Astrocyte of the cerebellum (primary cell): ENCODE results near the gene VWA8.

Experiments used
- DNase-seq: peaks from one replicate; pipeline ENCODE4 v3.0.0-alpha.2; 2011; ENCODE audit warnings: low read depth
- H3K4me3 ChIP-seq: 2 replicates; pipeline ENCODE4 v1.5.1; 2011; ENCODE audit warnings: mild to moderate bottlenecking, low read depth, low read length, moderate library complexity
- in situ Hi-C: cut with HindIII; loops from 2 replicates; pipeline ENCODE4 v1.10.0; 2017; ENCODE audit warnings: low sequenced_read_pairs
- TF ChIP-seq, protein P1 (sequence below): IDR thresholded peaks from 2 replicates; pipeline ENCODE4 v1.5.1; 2012; ENCODE audit warnings: low read length, low read depth, moderate library complexity, mild to moderate bottlenecking; ENCODE audit errors: missing control alignments

The VWA8 gene

DNA sequence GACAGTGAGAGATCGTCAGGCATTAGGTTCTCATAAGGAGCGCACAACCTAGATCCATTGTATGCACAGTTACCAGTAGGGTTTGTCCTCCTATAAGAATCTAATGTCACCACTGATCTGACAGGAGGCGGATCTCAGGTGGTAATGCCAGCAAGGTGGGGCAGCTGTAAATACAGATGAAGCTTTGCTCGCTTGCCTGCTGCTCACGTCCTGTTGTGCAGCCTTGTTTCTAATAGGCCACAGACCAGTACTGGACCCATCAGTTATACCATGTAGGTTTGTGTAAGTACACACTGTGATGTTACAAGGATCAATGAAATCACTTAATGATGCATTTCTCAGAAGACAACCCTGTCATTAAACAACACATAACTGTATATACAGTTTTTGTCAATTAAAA, 23.5 kb downstream of the VWA8 start:
- no peak overlapping the region for H3K4me3 ChIP-seq
- in situ Hi-C loops, result no loop called here
- TF ChIP-seq, protein P1, sequence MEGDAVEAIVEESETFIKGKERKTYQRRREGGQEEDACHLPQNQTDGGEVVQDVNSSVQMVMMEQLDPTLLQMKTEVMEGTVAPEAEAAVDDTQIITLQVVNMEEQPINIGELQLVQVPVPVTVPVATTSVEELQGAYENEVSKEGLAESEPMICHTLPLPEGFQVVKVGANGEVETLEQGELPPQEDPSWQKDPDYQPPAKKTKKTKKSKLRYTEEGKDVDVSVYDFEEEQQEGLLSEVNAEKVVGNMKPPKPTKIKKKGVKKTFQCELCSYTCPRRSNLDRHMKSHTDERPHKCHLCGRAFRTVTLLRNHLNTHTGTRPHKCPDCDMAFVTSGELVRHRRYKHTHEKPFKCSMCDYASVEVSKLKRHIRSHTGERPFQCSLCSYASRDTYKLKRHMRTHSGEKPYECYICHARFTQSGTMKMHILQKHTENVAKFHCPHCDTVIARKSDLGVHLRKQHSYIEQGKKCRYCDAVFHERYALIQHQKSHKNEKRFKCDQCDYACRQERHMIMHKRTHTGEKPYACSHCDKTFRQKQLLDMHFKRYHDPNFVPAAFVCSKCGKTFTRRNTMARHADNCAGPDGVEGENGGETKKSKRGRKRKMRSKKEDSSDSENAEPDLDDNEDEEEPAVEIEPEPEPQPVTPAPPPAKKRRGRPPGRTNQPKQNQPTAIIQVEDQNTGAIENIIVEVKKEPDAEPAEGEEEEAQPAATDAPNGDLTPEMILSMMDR, result no peak

DNA sequence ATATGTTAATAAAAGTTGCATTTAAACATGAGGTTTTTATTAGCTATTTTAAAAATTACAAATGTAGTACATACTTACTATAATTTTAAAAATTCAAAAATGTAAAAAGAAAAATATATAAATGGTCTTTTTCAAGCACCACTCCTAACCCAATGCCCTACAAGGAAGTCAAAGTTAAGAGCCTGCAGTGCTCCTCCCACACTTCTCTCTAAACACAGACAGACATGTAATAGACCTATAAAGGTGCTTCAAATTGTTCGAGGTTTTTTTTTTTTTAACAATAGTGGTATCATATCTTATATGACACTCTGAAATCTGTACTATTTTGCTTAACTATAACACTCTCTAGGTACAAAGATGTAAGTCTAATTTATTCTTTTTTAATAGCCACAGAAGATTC, 25.4 kb downstream of the VWA8 start:
- in situ Hi-C loops, result no loop called here
- H3K4me3 ChIP-seq, result no peak overlapping the region
- TF ChIP-seq, protein P1, result no peak
- no peak for DNase-seq

More for the DNA sequence above, 23.5 kb downstream of the VWA8 start:
- no peak for DNase-seq

DNA sequence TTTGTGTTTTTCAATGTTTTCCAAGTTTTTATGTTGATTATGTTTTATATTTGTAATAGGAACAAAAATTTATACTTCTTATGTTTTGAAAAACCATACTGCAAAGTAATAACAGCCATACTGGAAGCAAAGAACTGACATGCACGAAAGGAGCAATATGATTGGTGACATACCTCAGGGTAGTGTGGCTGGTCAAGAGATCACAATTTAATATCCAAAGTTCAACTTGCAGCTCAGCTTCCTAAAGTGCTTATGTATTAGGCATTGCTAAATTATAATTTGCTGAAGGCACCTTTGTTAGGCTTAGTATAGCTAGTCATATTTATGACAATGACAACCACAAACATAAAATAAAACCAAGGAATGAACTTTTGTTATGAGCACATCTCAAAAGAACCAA, 25.9 kb downstream of the VWA8 start:
- H3K4me3 ChIP-seq, result no peak overlapping the region
- in situ Hi-C loops, result no loop called here
- DNase-seq, result no peak
- TF ChIP-seq, protein P1, result no peak

DNA sequence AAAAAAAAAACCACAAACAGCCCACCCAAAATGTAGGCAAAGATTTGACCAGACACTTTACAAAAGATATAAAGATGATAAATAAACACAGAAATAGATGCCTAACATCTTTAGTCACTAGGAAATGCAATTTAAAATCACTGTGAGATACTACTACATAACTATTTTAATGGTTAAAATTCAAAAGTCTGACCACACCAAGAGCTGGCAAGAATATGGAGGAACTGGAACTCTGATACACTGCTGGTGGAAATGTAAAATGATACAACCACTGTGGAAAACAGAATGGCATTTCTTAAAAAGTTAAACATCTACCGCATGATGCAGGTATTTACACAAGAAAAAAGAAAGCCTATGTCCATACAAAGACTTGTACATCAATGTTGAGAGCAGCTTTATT, 26.8 kb downstream of the VWA8 start:
- TF ChIP-seq, protein P1, result no peak
- no peak for DNase-seq
- in situ Hi-C loops, result no loop called here
- H3K4me3 ChIP-seq, result no peak overlapping the region

DNA sequence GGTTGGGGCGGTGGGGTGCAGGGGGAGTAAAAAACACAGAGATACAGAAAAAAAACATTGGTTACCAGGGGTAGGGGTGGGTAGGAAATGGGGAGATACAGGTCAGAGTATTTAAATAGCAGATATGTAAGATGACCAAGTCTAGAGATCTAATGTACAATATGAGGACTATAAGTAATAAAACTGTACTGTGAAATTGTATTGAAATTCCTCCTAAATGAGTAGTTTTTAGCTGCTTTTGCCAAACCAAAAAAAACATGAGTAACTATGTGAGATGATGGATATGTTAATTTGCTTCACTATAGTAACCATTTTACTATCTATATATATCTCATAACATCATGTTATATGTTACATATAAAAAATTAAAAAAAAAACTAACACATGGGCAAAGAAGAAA, 29.6 kb downstream of the VWA8 start:
- H3K4me3 ChIP-seq, result no peak overlapping the region
- no peak for DNase-seq
- TF ChIP-seq, protein P1, result no peak
- in situ Hi-C loops, result no loop called here

DNA sequence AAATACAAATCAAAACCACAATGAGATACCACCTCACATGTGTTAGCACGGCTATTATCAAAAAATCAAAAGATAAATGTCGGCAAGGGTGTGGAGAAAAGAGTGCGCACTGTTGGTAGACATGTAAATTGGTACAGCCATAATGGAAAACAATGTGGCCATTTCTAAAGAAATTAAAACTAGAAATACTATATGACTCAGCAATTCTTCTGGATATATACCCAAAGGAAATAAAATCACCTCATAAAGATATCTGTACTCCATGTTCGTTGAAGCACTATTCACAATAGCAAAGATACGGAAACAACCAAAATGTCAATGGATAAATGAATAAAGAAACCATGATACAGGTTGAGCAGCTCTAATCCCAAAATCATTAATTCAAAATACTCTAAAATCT, 30.8 kb downstream of the VWA8 start:
- TF ChIP-seq, protein P1, result no peak
- no peak for DNase-seq
- in situ Hi-C loops, result no loop called here
- H3K4me3 ChIP-seq, result no peak overlapping the region

DNA sequence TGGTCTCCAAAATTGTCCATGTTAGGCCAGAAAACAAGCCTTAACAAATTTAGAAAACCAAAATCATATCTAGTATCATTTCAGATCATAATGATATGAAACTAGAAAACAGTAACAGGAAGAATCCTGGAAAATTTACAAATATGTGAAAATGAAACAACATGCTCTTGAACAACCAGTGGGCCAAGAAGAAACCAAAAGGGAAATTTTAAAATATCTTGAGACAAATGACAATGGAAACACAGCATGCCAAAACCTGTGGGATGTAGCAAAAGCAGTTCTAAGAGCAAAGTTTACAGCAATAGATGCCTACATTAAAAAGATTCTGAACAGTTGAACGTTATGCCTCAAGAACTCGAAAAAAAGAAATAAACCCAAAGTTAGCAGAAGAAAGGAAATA, 32.6 kb downstream of the VWA8 start:
- no peak for DNase-seq
- in situ Hi-C loops, result no loop called here
- H3K4me3 ChIP-seq, result no peak overlapping the region
- TF ChIP-seq, protein P1, result no peak
